Neuron (in vitro differentiated cells): ENCODE measurements around the gene SCCPDH.
"Not testable (repeated sequence)": the region's sequence is repeated elsewhere in the genome, so short reads cannot be mapped to it uniquely, and the experiment has no call there.

Source experiments
- H2AFZ ChIP-seq: one replicate; pipeline ENCODE4 v1.6.1; 2013; ENCODE audit warnings: low read depth, mild to moderate bottlenecking, inconsistent platforms, low read length, moderate library complexity
- H3K27me3 ChIP-seq: one replicate; pipeline ENCODE4 v1.6.1; 2013; ENCODE audit warnings: low read length; ENCODE audit not compliant: insufficient read depth
- H3K36me3 ChIP-seq: one replicate; pipeline ENCODE4 v1.6.1; 2013; ENCODE audit warnings: low read length; ENCODE audit not compliant: insufficient read depth
- H3K4me1 ChIP-seq: one replicate; pipeline ENCODE4 v1.6.1; 2013; ENCODE audit warnings: low read length; ENCODE audit not compliant: insufficient read depth
- H3K4me3 ChIP-seq: 2 replicates; pipeline ENCODE4 v1.5.1; 2013; ENCODE audit warnings: mild to moderate bottlenecking, low read length, moderate library complexity
- H3K9me3 ChIP-seq: one replicate; pipeline ENCODE4 v1.6.1; 2013; ENCODE audit warnings: low read length

Gene SCCPDH

DNA sequence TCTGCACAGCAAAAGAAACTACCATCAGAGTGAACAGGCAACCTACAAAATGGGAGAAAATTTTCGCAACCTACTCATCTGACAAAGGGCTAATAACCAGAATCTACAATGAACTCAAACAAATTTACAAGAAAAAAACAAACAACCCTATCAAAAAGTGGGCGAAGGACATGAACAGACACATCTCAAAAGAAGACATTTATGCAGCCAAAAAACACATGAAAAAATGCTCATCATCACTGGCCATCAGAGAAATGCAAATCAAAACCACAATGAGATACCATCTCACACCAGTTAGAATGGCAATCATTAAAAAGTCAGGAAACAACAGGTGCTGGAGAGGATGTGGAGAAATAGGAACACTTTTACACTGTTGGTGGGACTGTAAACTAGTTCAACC is 4.8 kb upstream of the SCCPDH start:
- H2AFZ ChIP-seq, H3K9me3 ChIP-seq, H3K27me3 ChIP-seq, H3K36me3 ChIP-seq, H3K4me1 ChIP-seq, H3K4me3 ChIP-seq: not testable (repeated sequence)

- not testable (repeated sequence) for H3K9me3 ChIP-seq, H3K4me3 ChIP-seq, H2AFZ ChIP-seq, H3K36me3 ChIP-seq, H3K4me1 ChIP-seq, H3K27me3 ChIP-seq
Measured at GRCh38 chr1:246720814-246721213, 3.4 kb upstream of the SCCPDH start.

GRCh38 chr1:246722720-246723119 is 1.5 kb upstream of the SCCPDH start:
- H3K9me3 ChIP-seq = peaks cover 9% of the 10 kb centered on the region
- H3K4me3 ChIP-seq = no peak overlapping the region
- H3K36me3 ChIP-seq = peaks cover 13% of the 10 kb centered on the region
- H3K4me1 ChIP-seq = peaks cover 7% of the 10 kb centered on the region
- H3K27me3 ChIP-seq = no peaks in the 10 kb centered on the region
- H2AFZ ChIP-seq = no peak overlapping the region

GRCh38 chr1:246724731-246725095 is 504 bp downstream of the SCCPDH start:
- peak overlapping the region; percentile 84 for H3K4me3 ChIP-seq
- H2AFZ ChIP-seq = peak overlapping the region; percentile 98
- H3K27me3 ChIP-seq = no peaks in the 10 kb centered on the region

GRCh38 chr1:246725191-246725590 is 982 bp downstream of the SCCPDH start:
- Histone ChIP-seq H3K27me3 (no peaks in the 10 kb centered on the region), H3K4me3 (peak overlapping the region; percentile 84), H3K9me3 (peaks cover 17% of the 10 kb centered on the region), H3K36me3 (peaks cover 35% of the 10 kb centered on the region), H3K4me1 (peaks cover 10% of the 10 kb centered on the region), H2AFZ (no peak overlapping the region)

More at GRCh38 chr1:246724731-246725095, 504 bp downstream of the SCCPDH start:
- peaks cover 30% of the 10 kb centered on the region for H3K36me3 ChIP-seq
- H3K4me1 ChIP-seq = peaks cover 10% of the 10 kb centered on the region
- peaks cover 13% of the 10 kb centered on the region for H3K9me3 ChIP-seq

DNA sequence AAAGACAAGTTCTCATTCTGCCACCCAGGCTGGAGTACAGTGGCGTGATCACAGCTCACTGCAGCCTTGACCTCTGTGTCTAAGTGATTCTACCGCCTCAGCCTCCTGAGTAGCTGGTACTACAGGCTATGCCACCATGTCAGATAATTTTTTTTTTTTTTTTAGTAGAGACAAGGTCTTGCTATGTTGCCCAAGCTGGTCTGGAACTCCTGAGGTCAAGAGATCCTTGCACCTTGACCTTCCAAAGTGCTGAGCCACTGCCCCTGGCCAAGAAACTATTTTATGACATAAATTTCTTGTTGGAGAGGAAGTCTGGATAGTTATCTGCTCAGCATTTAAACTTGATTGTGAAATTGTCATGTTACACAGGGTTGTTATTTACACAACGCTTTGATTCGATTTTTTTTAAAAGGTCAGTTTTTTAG is 2.1 kb downstream of the SCCPDH start:
- Histone ChIP-seq H3K36me3 (peaks cover 45% of the 10 kb centered on the region), H2AFZ (no peak overlapping the region), H3K9me3 (peaks cover 23% of the 10 kb centered on the region), H3K4me1 (peaks cover 10% of the 10 kb centered on the region), H3K4me3 (no peak overlapping the region), H3K27me3 (no peaks in the 10 kb centered on the region)

DNA sequence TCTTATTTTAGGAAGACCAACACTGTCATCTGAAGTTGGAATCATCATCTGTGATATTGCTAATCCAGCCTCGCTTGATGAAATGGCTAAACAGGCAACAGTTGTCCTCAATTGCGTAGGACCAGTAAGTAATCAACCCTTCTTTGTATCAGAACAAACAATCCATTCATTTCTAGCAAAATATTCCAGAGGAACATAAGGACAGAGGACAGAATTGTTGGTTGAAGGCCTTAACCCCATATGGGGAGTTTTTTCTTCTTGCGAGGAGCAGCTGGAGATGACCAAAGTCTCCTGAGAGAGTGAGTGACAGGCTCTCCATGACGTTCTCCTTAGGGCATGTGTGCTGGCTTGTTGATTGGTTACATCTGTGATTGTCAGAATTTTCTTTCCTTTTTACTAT is 2.7 kb downstream of the SCCPDH start:
- Histone ChIP-seq H3K36me3 (peaks cover 49% of the 10 kb centered on the region), H3K27me3 (no peaks in the 10 kb centered on the region), H2AFZ (no peak overlapping the region), H3K4me3 (no peak overlapping the region), H3K9me3 (peaks cover 24% of the 10 kb centered on the region), H3K4me1 (peaks cover 10% of the 10 kb centered on the region)

DNA sequence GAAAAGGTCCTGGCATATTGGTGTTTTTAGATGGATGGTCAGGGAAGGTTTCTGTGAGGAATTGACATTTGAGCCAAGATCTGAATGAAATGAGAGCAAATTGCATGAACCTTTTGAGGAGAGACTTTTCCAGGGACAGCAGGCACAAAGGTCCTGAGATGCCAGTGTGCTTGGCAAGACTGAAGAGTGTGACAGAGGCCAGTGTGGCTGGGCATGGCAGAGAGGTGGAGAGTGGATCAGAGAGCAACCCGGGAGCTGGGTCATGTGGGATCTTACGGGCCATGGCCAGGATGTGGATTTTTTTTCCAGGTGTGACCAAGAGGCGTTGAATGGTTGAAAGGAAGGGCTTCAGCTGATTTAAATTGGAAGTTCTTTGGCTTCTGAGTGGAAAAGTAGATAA is 3.4 kb downstream of the SCCPDH start:
- no peak overlapping the region for H3K4me3 ChIP-seq
- H2AFZ ChIP-seq = no peak overlapping the region
- peaks cover 24% of the 10 kb centered on the region for H3K9me3 ChIP-seq
- H3K36me3 ChIP-seq = peaks cover 50% of the 10 kb centered on the region
- H3K27me3 ChIP-seq = no peaks in the 10 kb centered on the region
- peaks cover 10% of the 10 kb centered on the region for H3K4me1 ChIP-seq

DNA sequence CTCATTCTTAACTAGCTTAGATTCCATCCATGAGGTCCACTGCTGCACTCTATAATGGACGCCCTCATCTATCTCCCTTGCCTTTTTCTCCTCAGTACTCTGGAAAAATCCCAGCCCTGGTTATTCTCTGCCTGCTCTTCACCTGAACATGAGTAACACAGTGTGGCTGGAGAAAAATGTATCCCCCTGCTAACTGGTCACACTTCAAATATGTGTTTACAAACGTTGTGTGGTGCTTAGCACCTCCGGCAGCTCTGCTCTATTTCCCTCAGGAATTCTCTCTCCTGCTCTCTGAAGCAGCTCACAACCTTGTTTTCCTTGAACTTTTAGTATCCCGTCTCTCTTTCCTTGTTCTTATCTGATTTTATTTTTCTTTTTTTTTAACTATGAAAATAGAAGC is 4.1 kb downstream of the SCCPDH start:
- H3K9me3 ChIP-seq = peaks cover 27% of the 10 kb centered on the region
- H3K4me3 ChIP-seq = no peak overlapping the region
- no peaks in the 10 kb centered on the region for H3K27me3 ChIP-seq
- peaks cover 10% of the 10 kb centered on the region for H3K4me1 ChIP-seq
- no peak overlapping the region for H2AFZ ChIP-seq
- peaks cover 56% of the 10 kb centered on the region for H3K36me3 ChIP-seq

DNA sequence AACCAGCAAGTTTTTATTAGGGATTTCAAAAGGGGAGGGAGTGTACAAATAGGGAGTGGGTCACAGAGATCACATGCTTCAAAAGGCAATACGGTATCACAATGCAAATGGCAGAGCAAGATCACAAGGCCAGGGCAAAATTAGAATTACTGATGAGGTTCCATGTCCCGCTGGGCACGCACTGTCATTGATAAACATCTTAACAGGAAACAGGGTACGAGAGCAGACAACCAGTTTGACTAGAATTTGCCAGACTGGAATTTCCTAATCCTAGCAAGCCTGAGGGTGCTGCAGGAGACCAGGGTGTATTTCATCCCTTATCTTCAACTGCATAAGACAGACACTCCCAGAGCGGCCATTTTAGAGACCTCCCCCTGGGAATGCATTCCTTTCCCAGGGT is 4.8 kb downstream of the SCCPDH start:
- Histone ChIP-seq H3K36me3 (peaks cover 64% of the 10 kb centered on the region), H3K9me3 (peaks cover 27% of the 10 kb centered on the region)
- H2AFZ ChIP-seq, H3K4me1 ChIP-seq, H3K27me3 ChIP-seq, H3K4me3 ChIP-seq: not testable (repeated sequence)

DNA sequence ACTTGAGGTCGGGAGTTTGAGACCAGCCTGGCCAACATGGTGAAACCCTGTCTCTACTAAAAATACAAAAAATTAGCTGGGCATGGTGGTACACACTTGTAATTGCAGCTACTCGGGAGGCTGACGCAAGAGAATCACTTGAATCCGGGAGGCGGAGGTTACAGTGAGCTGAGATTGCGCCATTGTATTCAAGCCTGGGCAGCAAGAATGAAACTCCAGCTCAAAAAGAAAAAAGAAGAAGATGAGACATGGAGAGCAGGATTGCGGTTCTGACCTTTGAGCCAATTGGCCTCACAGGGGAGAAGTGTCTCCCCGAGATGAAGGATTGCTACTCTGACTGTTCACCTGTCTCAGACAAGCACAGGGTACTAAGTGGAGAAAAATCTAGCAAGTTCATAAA is 6.6 kb downstream of the SCCPDH start:
- H3K4me3 ChIP-seq = no peak overlapping the region
- H3K27me3 ChIP-seq = no peaks in the 10 kb centered on the region
- H2AFZ ChIP-seq = no peak overlapping the region
- H3K36me3 ChIP-seq = peaks cover 78% of the 10 kb centered on the region
- peaks cover 27% of the 10 kb centered on the region for H3K9me3 ChIP-seq
- H3K4me1 ChIP-seq = peaks cover 3% of the 10 kb centered on the region

DNA sequence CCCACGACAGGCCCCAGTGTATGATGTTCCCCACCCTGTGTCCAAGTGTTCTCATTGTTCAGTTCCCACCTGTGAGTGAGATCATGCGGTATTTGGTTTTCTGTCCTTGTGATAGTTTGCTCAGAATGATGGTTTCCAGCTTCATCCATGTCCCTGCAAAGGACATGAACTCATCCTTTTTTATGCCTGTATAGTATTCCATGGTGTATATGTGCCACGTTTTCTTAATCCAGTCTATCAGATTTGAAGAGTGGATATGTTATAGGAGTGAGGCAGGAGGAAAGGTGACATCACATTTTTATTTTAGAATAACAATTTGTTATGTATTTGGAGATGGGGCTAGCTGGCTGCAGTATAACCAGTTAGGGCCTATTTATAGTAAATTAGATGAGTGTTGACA is 7.7 kb downstream of the SCCPDH start:
- not testable (repeated sequence) for H2AFZ ChIP-seq, H3K4me3 ChIP-seq, H3K27me3 ChIP-seq, H3K4me1 ChIP-seq
- H3K36me3 ChIP-seq = peaks cover 82% of the 10 kb centered on the region
- peaks cover 23% of the 10 kb centered on the region for H3K9me3 ChIP-seq

GRCh38 chr1:246733704-246734103 is 9.5 kb downstream of the SCCPDH start:
- H3K36me3 ChIP-seq = peaks cover 78% of the 10 kb centered on the region
- H3K27me3 ChIP-seq = no peaks in the 10 kb centered on the region
- H2AFZ ChIP-seq = no peak overlapping the region
- H3K4me3 ChIP-seq = no peak overlapping the region
- H3K4me1 ChIP-seq = no peaks in the 10 kb centered on the region
- H3K9me3 ChIP-seq = peaks cover 16% of the 10 kb centered on the region

GRCh38 chr1:246734866-246735265 is 10.7 kb downstream of the SCCPDH start:
- H3K9me3 ChIP-seq = peaks cover 15% of the 10 kb centered on the region
- H3K36me3 ChIP-seq = peaks cover 76% of the 10 kb centered on the region
- H2AFZ ChIP-seq = no peak overlapping the region

More at GRCh38 chr1:246734866-246735265, 10.7 kb downstream of the SCCPDH start:
- no peaks in the 10 kb centered on the region for H3K4me1 ChIP-seq
- no peaks in the 10 kb centered on the region for H3K27me3 ChIP-seq
- no peak overlapping the region for H3K4me3 ChIP-seq
